ENCODE results near the gene SERTAD2. TPM values are rescaled to one million over a fixed set of nuclear protein-coding genes. Genes with fewer than 3 reads are reported as not detected.
A peak's percentile ranks its signal among the peaks of the same experiment; 100 is the strongest.

Gene SERTAD2
- 100 to 1,000 TPM in 1 of 12 donors, 10 to 100 TPM in 11; 21.8 to 225 (median 26.9) TPM for polyA plus RNA-seq (ENCODE audit: insufficient read length in 12 of 12)
- long read RNA-seq, donor 1, full-length matches to known transcripts, result 16 of 16 reads
- long read RNA-seq, donor 1, partial matches to known transcripts, result 0 of 16 reads
- long read RNA-seq, donor 1, other reads (novel, unspliced or antisense), result 0 of 16 reads
- long read RNA-seq, donor 2, full-length matches to known transcripts, result 16 of 16 reads
- long read RNA-seq, donor 2, partial matches to known transcripts, result 0 of 16 reads
- long read RNA-seq, donor 2, other reads (novel, unspliced or antisense), result 0 of 16 reads
- long read RNA-seq, donor 3, full-length matches to known transcripts, result 4 of 4 reads
- long read RNA-seq, donor 3, partial matches to known transcripts, result 0 of 4 reads
- long read RNA-seq, donor 3, other reads (novel, unspliced or antisense), result 0 of 4 reads
- long read RNA-seq, donor 4, full-length matches to known transcripts, result 4 of 4 reads
- long read RNA-seq, donor 4, partial matches to known transcripts, result 0 of 4 reads
- long read RNA-seq, donor 4, other reads (novel, unspliced or antisense), result 0 of 4 reads
- long read RNA-seq, donor 5, full-length matches to known transcripts, result 10 of 10 reads
- long read RNA-seq, donor 5, partial matches to known transcripts, result 0 of 10 reads
- long read RNA-seq, donor 5, other reads (novel, unspliced or antisense), result 0 of 10 reads
- long read RNA-seq, donor 6, full-length matches to known transcripts, result 4 of 4 reads
- long read RNA-seq, donor 6, partial matches to known transcripts, result 0 of 4 reads
- long read RNA-seq, donor 6, other reads (novel, unspliced or antisense), result 0 of 4 reads
- long read RNA-seq, donor 7, full-length matches to known transcripts, result 5 of 5 reads
- long read RNA-seq, donor 7, partial matches to known transcripts, result 0 of 5 reads
- long read RNA-seq, donor 7, other reads (novel, unspliced or antisense), result 0 of 5 reads
- long read RNA-seq, donor 8, full-length matches to known transcripts, result 17 of 17 reads
- long read RNA-seq, donor 8, partial matches to known transcripts, result 0 of 17 reads
- long read RNA-seq, donor 8, other reads (novel, unspliced or antisense), result 0 of 17 reads
- long read RNA-seq, donor 9, full-length matches to known transcripts, result 3 of 3 reads
- long read RNA-seq, donor 9, partial matches to known transcripts, result 0 of 3 reads
- long read RNA-seq, donor 9, other reads (novel, unspliced or antisense), result 0 of 3 reads
- long read RNA-seq, donor 10, full-length matches to known transcripts, result 14 of 14 reads
- long read RNA-seq, donor 10, partial matches to known transcripts, result 0 of 14 reads
- long read RNA-seq, donor 10, other reads (novel, unspliced or antisense), result 0 of 14 reads
- long read RNA-seq, donor 11, full-length matches to known transcripts, result 8 of 8 reads
- long read RNA-seq, donor 11, partial matches to known transcripts, result 0 of 8 reads
- long read RNA-seq, donor 11, other reads (novel, unspliced or antisense), result 0 of 8 reads

- peak; percentile 85 for DNase-seq
Observed at GRCh38 chr2:64653109-64654062, at the start of gene SERTAD2. TSS of gene SERTAD2 (minus strand) at chr2:64653913. CDS start at chr2:64636871, 17,042 bp downstream.

GRCh38 chr2:64700133-64700809, 46.6 kb upstream of the SERTAD2 start:
- DNase-seq, result no peak

GRCh38 chr2:64699712-64700111, 46.0 kb upstream of the SERTAD2 start:
- no peak for DNase-seq

GRCh38 chr2:64698668-64699444, 45.1 kb upstream of the SERTAD2 start:
- no peak for DNase-seq

- no peak for DNase-seq
Observed at GRCh38 chr2:64698177-64698643, 44.5 kb upstream of the SERTAD2 start.

GRCh38 chr2:64697297-64698176, 43.8 kb upstream of the SERTAD2 start:
- DNase-seq, result no peak

- DNase-seq, result no peak
Observed at GRCh38 chr2:64696636-64697035, 42.9 kb upstream of the SERTAD2 start.

GRCh38 chr2:64695721-64696261, 42.1 kb upstream of the SERTAD2 start:
- DNase-seq, result no peak

GRCh38 chr2:64692401-64692800, 38.7 kb upstream of the SERTAD2 start:
- no peak for DNase-seq

GRCh38 chr2:64688909-64689308, 35.2 kb upstream of the SERTAD2 start:
- no peak for DNase-seq

GRCh38 chr2:64686283-64686956, 32.7 kb upstream of the SERTAD2 start:
- DNase-seq, result no peak

- no peak for DNase-seq
Observed at GRCh38 chr2:64685430-64685829, 31.7 kb upstream of the SERTAD2 start.

- no peak for DNase-seq
Observed at GRCh38 chr2:64683771-64684510, 30.2 kb upstream of the SERTAD2 start.

GRCh38 chr2:64681479-64681967, 27.8 kb upstream of the SERTAD2 start:
- DNase-seq, result no peak

- DNase-seq, result no peak
Observed at GRCh38 chr2:64679673-64680425, 26.1 kb upstream of the SERTAD2 start.
